KOPT-K1 (cell line): ENCODE results near the gene MPEG1.

Experiments used
- H3K27ac ChIP-seq: fragments of 200-600 bp; sonication (generic); 2 replicates; pipeline ENCODE4 v1.5.1; 2016; ENCODE audit warnings: antibody characterized with exemption, mild to moderate bottlenecking, low read depth, low read length; ENCODE audit not compliant: poor library complexity, severe bottlenecking
- H3K36me3 ChIP-seq: fragments of 200-600 bp; sonication (generic); 2 replicates; pipeline ENCODE4 v1.5.1; 2017; ENCODE audit warnings: antibody characterized with exemption, mild to moderate bottlenecking, low read length, moderate library complexity; ENCODE audit not compliant: insufficient read depth
- H3K9me3 ChIP-seq: fragments of 200-600 bp; sonication (generic); 2 replicates; pipeline ENCODE4 v1.5.1; 2017; ENCODE audit warnings: antibody characterized with exemption, low read length, mild to moderate bottlenecking; ENCODE audit not compliant: insufficient read depth, poor library complexity, severe bottlenecking

MPEG1 gene

GRCh38 chr11:59224351-59224928, 11.7 kb upstream of the MPEG1 start:
- no peak overlapping the region for H3K27ac ChIP-seq
- H3K9me3 ChIP-seq, result no peaks in the 10 kb centered on the region
- H3K36me3 ChIP-seq, result no peaks in the 10 kb centered on the region

DNA sequence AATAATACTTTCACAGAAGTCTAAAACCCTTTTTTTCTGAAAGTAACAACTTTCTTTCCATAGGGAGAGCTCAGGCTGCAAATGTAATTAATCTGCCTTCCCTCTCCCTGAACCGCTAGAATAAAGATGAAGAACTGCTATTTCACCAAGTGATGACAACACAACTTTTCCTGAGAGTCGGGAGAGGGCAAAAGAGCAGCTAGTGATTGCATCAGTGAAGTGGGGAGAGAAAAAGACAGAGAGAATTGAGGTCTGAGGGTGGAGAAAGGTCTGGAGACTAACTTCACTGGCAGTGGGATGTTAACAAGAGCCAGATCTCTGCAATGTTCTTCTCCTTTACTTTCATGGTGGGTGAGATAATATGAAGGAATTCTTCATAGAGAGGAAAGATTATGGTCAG, 10.9 kb upstream of the MPEG1 start:
- no peak overlapping the region for H3K27ac ChIP-seq

GRCh38 chr11:59223177-59223576, 10.4 kb upstream of the MPEG1 start:
- no peaks in the 10 kb centered on the region for H3K36me3 ChIP-seq
- no peak overlapping the region for H3K27ac ChIP-seq
- no peaks in the 10 kb centered on the region for H3K9me3 ChIP-seq

More for the DNA sequence above, 10.9 kb upstream of the MPEG1 start:
- Histone ChIP-seq H3K36me3 (no peaks in the 10 kb centered on the region), H3K9me3 (no peaks in the 10 kb centered on the region)

- Histone ChIP-seq H3K27ac (no peak overlapping the region), H3K9me3 (no peaks in the 10 kb centered on the region), H3K36me3 (no peaks in the 10 kb centered on the region)
These were observed 9.8 kb upstream of the MPEG1 start for GRCh38 chr11:59222464-59223060.

- Histone ChIP-seq H3K27ac (no peak overlapping the region), H3K9me3 (no peaks in the 10 kb centered on the region), H3K36me3 (no peaks in the 10 kb centered on the region)
These were observed 8.7 kb upstream of the MPEG1 start for GRCh38 chr11:59221441-59221840.

- Histone ChIP-seq H3K27ac (no peak overlapping the region), H3K9me3 (no peaks in the 10 kb centered on the region), H3K36me3 (no peaks in the 10 kb centered on the region)
These were observed 7.1 kb upstream of the MPEG1 start for GRCh38 chr11:59219836-59220235.

GRCh38 chr11:59218893-59219292, 6.2 kb upstream of the MPEG1 start:
- H3K27ac ChIP-seq, result no peak overlapping the region
- H3K36me3 ChIP-seq, result no peaks in the 10 kb centered on the region
- no peaks in the 10 kb centered on the region for H3K9me3 ChIP-seq

GRCh38 chr11:59218319-59218718, 5.6 kb upstream of the MPEG1 start:
- Histone ChIP-seq H3K9me3 (no peaks in the 10 kb centered on the region), H3K27ac (no peak overlapping the region)

GRCh38 chr11:59216641-59217564, 4.2 kb upstream of the MPEG1 start:
- Histone ChIP-seq H3K9me3 (no peaks in the 10 kb centered on the region), H3K27ac (no peak overlapping the region), H3K36me3 (no peaks in the 10 kb centered on the region)

More at GRCh38 chr11:59218319-59218718, 5.6 kb upstream of the MPEG1 start:
- H3K36me3 ChIP-seq, result no peaks in the 10 kb centered on the region

- no peak overlapping the region for H3K27ac ChIP-seq
- no peaks in the 10 kb centered on the region for H3K9me3 ChIP-seq
- no peaks in the 10 kb centered on the region for H3K36me3 ChIP-seq
These were observed 1.6 kb upstream of the MPEG1 start for GRCh38 chr11:59214141-59214893.

- Histone ChIP-seq H3K27ac (no peak overlapping the region), H3K9me3 (no peaks in the 10 kb centered on the region), H3K36me3 (no peaks in the 10 kb centered on the region)
These were observed 505 bp downstream of the MPEG1 start for GRCh38 chr11:59212222-59212621.

- Histone ChIP-seq H3K27ac (no peak overlapping the region), H3K9me3 (no peaks in the 10 kb centered on the region), H3K36me3 (no peaks in the 10 kb centered on the region)
These were observed 3.8 kb downstream of the MPEG1 start for GRCh38 chr11:59208956-59209355.

- H3K9me3 ChIP-seq, result no peaks in the 10 kb centered on the region
- H3K36me3 ChIP-seq, result no peaks in the 10 kb centered on the region
- no peak overlapping the region for H3K27ac ChIP-seq
These were observed 4.7 kb downstream of the MPEG1 start for GRCh38 chr11:59207988-59208451.

DNA sequence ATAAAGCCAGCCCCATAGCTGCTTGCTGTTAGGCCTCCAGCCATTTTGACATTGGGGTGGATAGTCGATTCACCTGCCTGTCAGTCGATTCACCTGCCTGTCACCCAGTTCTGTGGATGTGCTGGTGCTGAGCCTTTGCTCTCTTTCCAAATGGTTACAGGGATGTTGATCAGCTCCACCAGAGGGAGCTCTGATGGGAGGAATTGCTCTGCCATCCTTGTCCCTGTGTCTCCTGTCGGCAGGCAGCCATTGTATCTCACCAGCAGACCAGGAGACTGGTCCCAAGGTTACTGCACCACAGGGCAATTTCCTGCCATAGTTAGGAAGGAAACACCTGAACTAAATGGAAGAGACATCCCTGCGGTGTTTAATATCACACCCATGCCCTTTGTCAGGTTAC, 6.1 kb downstream of the MPEG1 start:
- no peaks in the 10 kb centered on the region for H3K36me3 ChIP-seq
- no peaks in the 10 kb centered on the region for H3K9me3 ChIP-seq
- H3K27ac ChIP-seq, result no peak overlapping the region

DNA sequence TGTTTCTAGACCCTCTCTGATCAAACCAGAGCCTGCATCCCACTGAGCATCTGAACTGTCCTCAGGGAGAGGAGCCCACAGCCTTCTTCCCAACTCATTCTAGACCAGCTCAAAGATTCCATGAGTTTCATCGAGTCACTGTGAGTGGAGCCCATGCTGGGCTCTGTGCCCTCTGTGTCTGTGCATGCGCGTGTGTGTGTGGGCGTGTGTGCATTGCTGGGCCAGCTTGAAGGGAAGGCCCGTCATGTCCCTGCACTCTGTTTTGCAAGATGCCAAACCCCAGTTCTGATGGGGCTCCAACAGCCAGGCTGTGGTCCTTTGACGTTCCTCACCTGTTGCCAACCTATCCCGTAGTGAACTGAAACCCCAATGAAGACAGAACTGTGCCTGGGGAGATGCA, 7.1 kb downstream of the MPEG1 start:
- Histone ChIP-seq H3K9me3 (no peaks in the 10 kb centered on the region), H3K36me3 (no peaks in the 10 kb centered on the region), H3K27ac (no peak overlapping the region)
